ENCODE results near the gene LSM12. TPM values are rescaled to one million over a fixed set of nuclear protein-coding genes. Genes with fewer than 3 reads are reported as not detected.

The LSM12 gene
- total and polyA plus RNA-seq, 4 donors = 14.8 to 54.6 (median 35.6) TPM

- Histone ChIP-seq H3K27me3 (ENCODE audit: control insufficient read depth in 3 of 3, insufficient read depth in 3 of 3, low read length in 2 of 3) (no peaks in the 10 kb centered on the region), H3K27ac (ENCODE audit: low read depth in 1 of 2, low read length in 1 of 2) (peak overlapping the region; percentile 93 to 94), H3K4me1 (ENCODE audit: control insufficient read depth in 5 of 5, insufficient read depth in 5 of 5, low read length in 5 of 5) (peaks cover 4 to 31% (median 9%) of the 10 kb centered on the region in 5 donors), H3K36me3 (ENCODE audit: control insufficient read depth in 4 of 4, insufficient read depth in 4 of 4, low read length in 4 of 4) (peaks cover 0 to 19% (median 14%) of the 10 kb centered on the region in 4 donors), H3K9me3 (ENCODE audit: control insufficient read depth in 4 of 4, insufficient read depth in 3 of 4, low read length in 3 of 4) (no peaks in the 10 kb centered on the region), H3K9ac (ENCODE audit: insufficient read depth in 1 of 2, low read length in 2 of 2) (peak overlapping the region; percentile 86 to 94), H3K4me3 (peak overlapping the region; percentile 57)
- DNase-seq = no peak
- no peak for ATAC-seq (ENCODE audit: insufficient read depth, low FRiP score)
- TF ChIP-seq, protein P1, sequence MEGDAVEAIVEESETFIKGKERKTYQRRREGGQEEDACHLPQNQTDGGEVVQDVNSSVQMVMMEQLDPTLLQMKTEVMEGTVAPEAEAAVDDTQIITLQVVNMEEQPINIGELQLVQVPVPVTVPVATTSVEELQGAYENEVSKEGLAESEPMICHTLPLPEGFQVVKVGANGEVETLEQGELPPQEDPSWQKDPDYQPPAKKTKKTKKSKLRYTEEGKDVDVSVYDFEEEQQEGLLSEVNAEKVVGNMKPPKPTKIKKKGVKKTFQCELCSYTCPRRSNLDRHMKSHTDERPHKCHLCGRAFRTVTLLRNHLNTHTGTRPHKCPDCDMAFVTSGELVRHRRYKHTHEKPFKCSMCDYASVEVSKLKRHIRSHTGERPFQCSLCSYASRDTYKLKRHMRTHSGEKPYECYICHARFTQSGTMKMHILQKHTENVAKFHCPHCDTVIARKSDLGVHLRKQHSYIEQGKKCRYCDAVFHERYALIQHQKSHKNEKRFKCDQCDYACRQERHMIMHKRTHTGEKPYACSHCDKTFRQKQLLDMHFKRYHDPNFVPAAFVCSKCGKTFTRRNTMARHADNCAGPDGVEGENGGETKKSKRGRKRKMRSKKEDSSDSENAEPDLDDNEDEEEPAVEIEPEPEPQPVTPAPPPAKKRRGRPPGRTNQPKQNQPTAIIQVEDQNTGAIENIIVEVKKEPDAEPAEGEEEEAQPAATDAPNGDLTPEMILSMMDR (IDR thresholded peaks at IDR 0.05; ENCODE audit: control extremely low read depth, extremely low read depth) = no peak
- 5% methylated on average over 3 of the region's 3 CpGs for WGBS, 2 donors
These were observed 4.7 kb upstream of the LSM12 start for GRCh38 chr17:44071198-44071520.

DNA sequence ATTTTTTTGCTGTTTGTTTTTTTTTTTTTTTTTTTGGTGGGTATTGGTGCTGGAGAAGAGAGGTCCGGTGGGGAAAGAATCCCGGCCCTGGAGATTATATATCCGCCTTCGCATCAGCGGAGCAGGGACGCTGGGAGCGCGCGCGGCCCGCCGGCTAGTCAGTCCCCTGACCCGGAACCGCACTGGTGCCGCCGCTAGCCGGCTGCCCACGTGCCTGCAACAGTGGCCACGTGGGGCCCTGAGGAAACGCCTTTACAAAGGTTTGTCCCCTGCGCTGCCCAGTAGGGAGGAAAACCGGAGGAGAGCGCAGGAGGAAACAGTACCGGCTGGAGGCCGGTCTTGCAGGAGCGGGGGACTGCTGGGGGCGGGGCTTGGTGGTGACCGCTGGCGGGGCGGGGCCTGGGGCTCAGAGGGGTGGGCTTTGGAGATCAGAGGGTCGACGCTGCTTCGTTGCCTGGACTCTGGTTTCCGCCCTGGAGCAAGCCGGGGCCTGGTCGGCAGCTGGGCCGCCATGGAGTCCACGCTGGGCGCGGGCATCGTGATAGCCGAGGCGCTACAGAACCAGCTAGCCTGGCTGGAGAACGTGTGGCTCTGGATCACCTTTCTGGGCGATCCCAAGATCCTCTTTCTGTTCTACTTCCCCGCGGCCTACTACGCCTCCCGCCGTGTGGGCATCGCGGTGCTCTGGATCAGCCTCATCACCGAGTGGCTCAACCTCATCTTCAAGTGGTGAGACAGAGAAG lies 4.2 kb upstream of the LSM12 start, which contains the start of gene G6PC3:
Gene G6PC3, plus strand, starts transcription at position 281 of the 743 bp plus-strand sequence. Its CDS starts 231 bp downstream, at position 512.
- DNase-seq (peak; percentile 99), ATAC-seq (ENCODE audit: insufficient read depth, low FRiP score) (peak; percentile 90)
- Histone ChIP-seq H3K9me3 (ENCODE audit: control insufficient read depth in 4 of 4, insufficient read depth in 3 of 4, low read length in 3 of 4) (no peaks in the 10 kb centered on the region), H3K9ac (ENCODE audit: insufficient read depth in 1 of 2, low read length in 2 of 2) (peak within 1 kb of the TSS; percentile 86 to 94), H3K27ac (ENCODE audit: low read depth in 1 of 2, low read length in 1 of 2) (peak within 1 kb of the TSS; percentile 93 to 94), H3K4me1 (ENCODE audit: control insufficient read depth in 5 of 5, insufficient read depth in 5 of 5, low read length in 5 of 5) (peaks cover 4 to 33% (median 9%) of the 10 kb centered on the region in 5 donors), H3K27me3 (ENCODE audit: control insufficient read depth in 3 of 3, insufficient read depth in 3 of 3, low read length in 2 of 3) (no peaks in the 10 kb centered on the region), H3K36me3 (ENCODE audit: control insufficient read depth in 4 of 4, insufficient read depth in 4 of 4, low read length in 4 of 4) (peaks cover 0 to 18% (median 12%) of the 10 kb centered on the region in 4 donors), H3K4me3 (peak within 1 kb of the TSS; percentile 57)
- TF ChIP-seq, protein P1 (IDR thresholded peaks at IDR 0.05; ENCODE audit: control extremely low read depth, extremely low read depth) = no peak
- WGBS, 2 donors = 0% methylated on average over 53 of the region's 53 CpGs

- Histone ChIP-seq H3K27me3 (ENCODE audit: control insufficient read depth in 3 of 3, insufficient read depth in 3 of 3, low read length in 2 of 3) (no peaks in the 10 kb centered on the region), H3K27ac (ENCODE audit: low read depth in 1 of 2, low read length in 1 of 2) (peak overlapping the region; percentile 69 to 79), H3K9me3 (ENCODE audit: control insufficient read depth in 4 of 4, insufficient read depth in 3 of 4, low read length in 3 of 4) (no peaks in the 10 kb centered on the region), H3K9ac (ENCODE audit: insufficient read depth in 1 of 2, low read length in 2 of 2) (peak overlapping the region; percentile 16 to 67), H3K4me1 (ENCODE audit: control insufficient read depth in 5 of 5, insufficient read depth in 5 of 5, low read length in 5 of 5) (peaks cover 4 to 40% (median 9%) of the 10 kb centered on the region in 5 donors), H3K4me3 (no peak overlapping the region), H3K36me3 (ENCODE audit: control insufficient read depth in 4 of 4, insufficient read depth in 4 of 4, low read length in 4 of 4) (peaks cover 0 to 18% (median 9%) of the 10 kb centered on the region in 4 donors)
- 10 to 25% methylated on average over 7 of the region's 7 CpGs for WGBS, 2 donors
- ATAC-seq (ENCODE audit: insufficient read depth, low FRiP score) (no peak), DNase-seq (peak in 1 of 3 donors; percentile 29)
- TF ChIP-seq, protein P1 (IDR thresholded peaks at IDR 0.05; ENCODE audit: control extremely low read depth, extremely low read depth) = no peak
These were observed 3.5 kb upstream of the LSM12 start for GRCh38 chr17:44069974-44070454.

All from lung (tissue), 12 donors.